Activated naive CD4-positive, alpha-beta T cell (primary cell): ENCODE results near the gene TLR7.

Experiments used
- DNase-seq, 4 experiments: peaks; one replicate each; lab custom pipeline; 2025; lab: John Stamatoyannopoulos, UW

The TLR7 gene

GRCh38 chrX:12930150-12930549 is 63.3 kb downstream of the TLR7 start:
- DNase-seq: no peak

GRCh38 chrX:12932244-12932643 is 65.4 kb downstream of the TLR7 start:
- no peak for DNase-seq

GRCh38 chrX:12934850-12935249 is 68.0 kb downstream of the TLR7 start:
- DNase-seq: no peak

GRCh38 chrX:12936947-12937346 is 70.1 kb downstream of the TLR7 start:
- DNase-seq: no peak
